ENCODE measurements around the gene TFDP3. TPM values are rescaled to one million over a fixed set of nuclear protein-coding genes. Genes with fewer than 3 reads are reported as not detected.

The TFDP3 gene
- total and polyA plus RNA-seq, 3 donors from 2014 or later, result 8.1 to 10.9 (median 8.5) TPM

- no peaks in the 10 kb centered on the region for H3K4me1 ChIP-seq
- WGBS, 2 donors, result 88 to 94% methylated on average over 2 of the region's 2 CpGs
- DNase-seq, result no peak
- intact Hi-C loops (cut with DNase I; ENCODE audit: low total_unique reads), result no loop called here
- TF ChIP-seq, protein P1, sequence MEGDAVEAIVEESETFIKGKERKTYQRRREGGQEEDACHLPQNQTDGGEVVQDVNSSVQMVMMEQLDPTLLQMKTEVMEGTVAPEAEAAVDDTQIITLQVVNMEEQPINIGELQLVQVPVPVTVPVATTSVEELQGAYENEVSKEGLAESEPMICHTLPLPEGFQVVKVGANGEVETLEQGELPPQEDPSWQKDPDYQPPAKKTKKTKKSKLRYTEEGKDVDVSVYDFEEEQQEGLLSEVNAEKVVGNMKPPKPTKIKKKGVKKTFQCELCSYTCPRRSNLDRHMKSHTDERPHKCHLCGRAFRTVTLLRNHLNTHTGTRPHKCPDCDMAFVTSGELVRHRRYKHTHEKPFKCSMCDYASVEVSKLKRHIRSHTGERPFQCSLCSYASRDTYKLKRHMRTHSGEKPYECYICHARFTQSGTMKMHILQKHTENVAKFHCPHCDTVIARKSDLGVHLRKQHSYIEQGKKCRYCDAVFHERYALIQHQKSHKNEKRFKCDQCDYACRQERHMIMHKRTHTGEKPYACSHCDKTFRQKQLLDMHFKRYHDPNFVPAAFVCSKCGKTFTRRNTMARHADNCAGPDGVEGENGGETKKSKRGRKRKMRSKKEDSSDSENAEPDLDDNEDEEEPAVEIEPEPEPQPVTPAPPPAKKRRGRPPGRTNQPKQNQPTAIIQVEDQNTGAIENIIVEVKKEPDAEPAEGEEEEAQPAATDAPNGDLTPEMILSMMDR (IDR thresholded peaks at IDR 0.05), result no peak
- no peak for TF ChIP-seq POLR2A (IDR thresholded peaks at IDR 0.05)
- no peaks in the 10 kb centered on the region for H3K9me3 ChIP-seq
- H3K27me3 ChIP-seq, result no peaks in the 10 kb centered on the region
- no peak overlapping the region for H3K27ac ChIP-seq
- H3K4me3 ChIP-seq, result no peak overlapping the region
- no peaks in the 10 kb centered on the region for H3K36me3 ChIP-seq (ENCODE audit: low read depth, missing control alignments)
Observed at GRCh38 chrX:133183806-133184205, 34.3 kb downstream of the TFDP3 start.

GRCh38 chrX:133179500-133179899 is 38.7 kb downstream of the TFDP3 start:
- WGBS, 2 donors, result 60 to 96% methylated on average over 1 to 3 of the region's 3 CpGs
- intact Hi-C loops (cut with DNase I; ENCODE audit: low total_unique reads), result no loop called here

DNA sequence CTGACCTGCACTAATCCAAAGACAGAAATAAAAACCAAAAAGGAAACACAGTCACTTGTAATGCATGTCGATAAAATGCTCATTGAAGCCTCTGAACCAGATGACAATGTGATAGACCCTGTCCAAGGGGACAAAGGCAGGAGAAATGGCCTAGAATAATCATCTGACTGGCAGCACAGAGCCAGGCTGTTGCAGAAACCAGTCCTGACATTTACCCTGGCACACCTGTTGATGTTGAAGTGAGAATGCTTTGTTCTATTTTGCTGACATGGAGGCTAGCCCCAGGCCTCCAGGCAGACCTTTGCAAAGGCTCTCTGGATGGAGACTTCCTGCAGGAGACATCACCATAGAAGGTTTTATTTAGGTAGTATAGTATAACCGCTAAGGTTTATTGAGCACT is 41.0 kb downstream of the TFDP3 start:
- 93 to 97% methylated on average over 2 of the region's 2 CpGs for WGBS, 2 donors
- Histone ChIP-seq H3K27ac (no peak overlapping the region), H3K4me3 (no peak overlapping the region), H3K4me1 (no peaks in the 10 kb centered on the region), H3K27me3 (no peaks in the 10 kb centered on the region), H3K36me3 (ENCODE audit: low read depth, missing control alignments) (no peaks in the 10 kb centered on the region), H3K9me3 (no peaks in the 10 kb centered on the region)
- no peak for TF ChIP-seq POLR2A (IDR thresholded peaks at IDR 0.05)
- TF ChIP-seq, protein P1 (IDR thresholded peaks at IDR 0.05), result no peak
- intact Hi-C loops (cut with DNase I; ENCODE audit: low total_unique reads), result no loop called here
- no peak for DNase-seq

More at GRCh38 chrX:133179500-133179899, 38.7 kb downstream of the TFDP3 start:
- Histone ChIP-seq H3K27me3 (no peaks in the 10 kb centered on the region), H3K4me1 (no peaks in the 10 kb centered on the region), H3K4me3 (no peak overlapping the region), H3K27ac (no peak overlapping the region), H3K9me3 (no peaks in the 10 kb centered on the region), H3K36me3 (ENCODE audit: low read depth, missing control alignments) (no peaks in the 10 kb centered on the region)
- TF ChIP-seq, protein P1 (IDR thresholded peaks at IDR 0.05), result no peak
- TF ChIP-seq POLR2A (IDR thresholded peaks at IDR 0.05), result no peak
- DNase-seq, result no peak

- no peak for DNase-seq
- H3K36me3 ChIP-seq (ENCODE audit: low read depth, missing control alignments), result no peaks in the 10 kb centered on the region
- H3K9me3 ChIP-seq, result no peaks in the 10 kb centered on the region
- TF ChIP-seq, protein P1 (IDR thresholded peaks at IDR 0.05), result no peak
- TF ChIP-seq POLR2A (IDR thresholded peaks at IDR 0.05), result no peak
- intact Hi-C loops (cut with DNase I; ENCODE audit: low total_unique reads), result no loop called here
- WGBS, 2 donors, result 95 to 97% methylated on average over 2 of the region's 2 CpGs
- H3K27me3 ChIP-seq, result no peaks in the 10 kb centered on the region
- no peak overlapping the region for H3K27ac ChIP-seq
- no peak overlapping the region for H3K4me3 ChIP-seq
- no peaks in the 10 kb centered on the region for H3K4me1 ChIP-seq
Observed at GRCh38 chrX:133175605-133176004, 42.5 kb downstream of the TFDP3 start.

DNA sequence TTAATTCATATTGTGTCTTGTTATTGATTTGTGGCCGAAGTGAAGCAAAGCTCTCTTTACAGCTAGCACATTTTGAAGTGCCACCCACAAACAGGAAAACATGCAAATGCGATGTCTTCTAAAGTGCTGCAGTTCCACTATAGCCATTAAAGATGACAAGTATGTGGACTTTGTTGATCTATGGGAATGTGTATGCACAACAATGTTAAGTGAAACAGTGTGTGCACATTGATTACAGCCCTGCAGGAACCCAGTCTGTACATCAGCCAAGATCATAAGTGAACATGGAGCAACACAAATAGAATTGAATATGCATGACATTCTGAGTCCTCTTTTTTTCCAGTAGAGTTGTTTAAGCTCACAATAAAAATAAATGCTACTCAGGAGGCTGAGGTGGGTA is 43.0 kb downstream of the TFDP3 start:
- TF ChIP-seq POLR2A (IDR thresholded peaks at IDR 0.05), result no peak
- TF ChIP-seq, protein P1 (IDR thresholded peaks at IDR 0.05), result no peak
- Histone ChIP-seq H3K27me3 (no peaks in the 10 kb centered on the region), H3K4me1 (no peaks in the 10 kb centered on the region), H3K4me3 (no peak overlapping the region), H3K9me3 (no peaks in the 10 kb centered on the region), H3K36me3 (ENCODE audit: low read depth, missing control alignments) (no peaks in the 10 kb centered on the region), H3K27ac (no peak overlapping the region)
- no peak for DNase-seq
- intact Hi-C loops (cut with DNase I; ENCODE audit: low total_unique reads), result no loop called here
- 88 to 100% methylated on average over 2 of the region's 2 CpGs for WGBS, 2 donors

All from testis (tissue), 3 donors.